H1 (cell line): ENCODE measurements around the gene ITFG2. TPM values are rescaled to one million over a fixed set of nuclear protein-coding genes. Genes with fewer than 3 reads are reported as not detected.

ENCODE experiments used
- CTCF ChIA-PET: fragments of 300-600 bp; sonication (Branson Sonifier 250); formaldehyde crosslinking; loops from one replicate; lab custom pipeline; 2021; ENCODE audit not compliant: partially characterized antibody; lab: Charles Lee
- POLR2A ChIA-PET: fragments of 300-600 bp; sonication (Branson Sonifier 250); formaldehyde crosslinking; loops from one replicate; lab custom pipeline; 2021; ENCODE audit warnings: inconsistent platforms; ENCODE audit not compliant: partially characterized antibody; lab: Charles Lee
- DNase-seq, 2 experiments: peaks; one replicate each; pipeline versions ENCODE4 v3.0.0 to v3.0.0-alpha.2; 2010 to 2022; ENCODE audit warnings: low spot score in 2 of 2, low read depth in 1 of 2, mixed read lengths in 1 of 2
- FAIRE-seq: peaks from 2 replicates; lab custom pipeline; 2011; peaks lifted over from hg19 to GRCh38; lab: Jason Lieb, UNC
- H2AFZ ChIP-seq: 2 replicates; pipeline ENCODE4 v1.8.1; 2012; ENCODE audit warnings: low read length, inconsistent platforms
- H2AK5ac ChIP-seq: 2 replicates; pipeline ENCODE4 v1.6.1; 2013; ENCODE audit warnings: low read depth, low read length
- H2BK120ac ChIP-seq: replicated peaks from 2 replicates; pipeline ENCODE3; 2013; ENCODE audit warnings: low read depth, low read length, inconsistent platforms
- H2BK12ac ChIP-seq: 2 replicates; pipeline ENCODE4 v1.6.1; 2013; ENCODE audit warnings: low read depth, low read length
- H2BK15ac ChIP-seq: 2 replicates; pipeline ENCODE4 v1.6.1; 2013; ENCODE audit warnings: low read length
- H2BK20ac ChIP-seq: 2 replicates; pipeline ENCODE4 v1.6.1; 2013; ENCODE audit warnings: low read length
- H2BK5ac ChIP-seq: 2 replicates; pipeline ENCODE4 v1.6.1; 2013; ENCODE audit warnings: low read depth, low read length
- H3K14ac ChIP-seq: 2 replicates; pipeline ENCODE4 v1.6.1; 2013; ENCODE audit warnings: inconsistent platforms; ENCODE audit not compliant: insufficient read length
- H3K18ac ChIP-seq: 2 replicates; pipeline ENCODE4 v1.6.1; 2013; ENCODE audit warnings: low read length; ENCODE audit errors: extremely low read depth
- H3K23ac ChIP-seq: 2 replicates; pipeline ENCODE4 v1.6.1; 2013; ENCODE audit warnings: inconsistent platforms; ENCODE audit not compliant: insufficient read length
- H3K23me2 ChIP-seq: 2 replicates; pipeline ENCODE4 v1.6.1; 2013; ENCODE audit warnings: low read depth, low read length
- H3K27ac ChIP-seq: 2 replicates; pipeline ENCODE4 v1.6.1; 2011; ENCODE audit warnings: low read depth, low read length, inconsistent platforms
- H3K27me3 ChIP-seq, 4 experiments: replicated peaks in 1 of 4; 1 replicate in 1 of 4; 2 replicates in 3 of 4; pipeline versions ENCODE4 v1.6.1 to v1.8.1; 2011 to 2013; ENCODE audit warnings: low read length in 3 of 4, mild to moderate bottlenecking in 3 of 4, inconsistent platforms in 2 of 4, mixed read lengths in 2 of 4, moderate library complexity in 1 of 4; ENCODE audit not compliant: control insufficient read depth in 3 of 4, insufficient read depth in 3 of 4; ENCODE audit errors: extremely low read depth in 1 of 4
- H3K36me3 ChIP-seq, 4 experiments: 2 replicates each; pipeline versions ENCODE4 v1.6.1 to v1.8.1; 2011 to 2013; ENCODE audit warnings: mild to moderate bottlenecking in 4 of 4, low read length in 3 of 4, moderate library complexity in 2 of 4, control low read depth in 1 of 4, inconsistent platforms in 1 of 4; ENCODE audit not compliant: insufficient read depth in 4 of 4, control insufficient read depth in 2 of 4
- H3K4ac ChIP-seq: replicated peaks from 2 replicates; pipeline ENCODE3; 2013; ENCODE audit warnings: low read length, low read depth, mixed read lengths, inconsistent platforms; ENCODE audit not compliant: insufficient read length
- H3K4me1 ChIP-seq, 4 experiments: replicated peaks in 1 of 4; 1 replicate in 1 of 4; 2 replicates in 3 of 4; pipeline versions ENCODE4 v1.6.1 to v1.8.1; 2011 to 2013; ENCODE audit warnings: low read length in 3 of 4, inconsistent platforms in 2 of 4, mixed read lengths in 1 of 4; ENCODE audit not compliant: insufficient read depth in 4 of 4, control insufficient read depth in 3 of 4
- H3K4me2 ChIP-seq, 2 experiments: 2 replicates each; pipeline versions ENCODE4 v1.6.1 to v1.8.1; 2011 to 2013; ENCODE audit warnings: low read depth in 2 of 2, low read length in 2 of 2, control low read depth in 1 of 2, inconsistent platforms in 1 of 2, mild to moderate bottlenecking in 1 of 2; ENCODE audit not compliant: insufficient read depth in 1 of 2
- H3K4me3 ChIP-seq, 4 experiments: fragments of 200-600, 300-600 bp in 1 of 4; sonication (generic), shearing (Covaris generic), sonication (Bioruptor Twin) in 1 of 4; 2 replicates each; pipeline versions ENCODE4 v1.5.1 to v1.8.1; 2011 to 2016; ENCODE audit warnings: low read length in 4 of 4, low read depth in 3 of 4, control low read depth in 2 of 4, inconsistent platforms in 2 of 4, mild to moderate bottlenecking in 2 of 4, mixed read lengths in 1 of 4, moderate library complexity in 1 of 4; ENCODE audit not compliant: insufficient read depth in 2 of 4; ENCODE audit errors: extremely low read depth in 1 of 4
- H3K56ac ChIP-seq: replicated peaks from 2 replicates; pipeline ENCODE3; 2013; ENCODE audit warnings: low read depth, mild to moderate bottlenecking, mixed read lengths, low read length, inconsistent platforms; ENCODE audit not compliant: insufficient read length
- H3K79me1 ChIP-seq: 2 replicates; pipeline ENCODE4 v1.6.1; 2013; ENCODE audit warnings: low read depth, low read length, control low read depth
- H3K79me2 ChIP-seq, 2 experiments: 2 replicates each; pipeline versions ENCODE4 v1.6.1 to v1.8.1; 2012 to 2013; ENCODE audit warnings: low read length in 2 of 2, mild to moderate bottlenecking in 2 of 2, inconsistent platforms in 1 of 2; ENCODE audit not compliant: insufficient read depth in 2 of 2, control insufficient read depth in 1 of 2
- H3K9ac ChIP-seq, 4 experiments: replicated peaks in 1 of 4; 1 replicate in 1 of 4; 2 replicates in 3 of 4; pipeline versions ENCODE4 v1.6.1 to v1.8.1; 2011 to 2013; ENCODE audit warnings: low read depth in 3 of 4, low read length in 3 of 4, control low read depth in 2 of 4, mild to moderate bottlenecking in 2 of 4, moderate library complexity in 2 of 4, inconsistent platforms in 1 of 4; ENCODE audit errors: extremely low read depth in 1 of 4
- H3K9me3 ChIP-seq, 2 experiments: 2 replicates each; pipeline versions ENCODE4 v1.6.1 to v1.8.1; 2012 to 2013; ENCODE audit warnings: mild to moderate bottlenecking in 2 of 2, moderate library complexity in 2 of 2, control low read depth in 1 of 2, inconsistent platforms in 1 of 2, low read depth in 1 of 2, low read length in 1 of 2, mixed read lengths in 1 of 2; ENCODE audit not compliant: insufficient read depth in 2 of 2
- H4K20me1 ChIP-seq, 2 experiments: replicated peaks in 1 of 2; 2 replicates each; pipeline versions ENCODE3 to v1.8.1; 2011 to 2013; ENCODE audit warnings: inconsistent platforms in 2 of 2, low read length in 2 of 2, mild to moderate bottlenecking in 1 of 2; ENCODE audit not compliant: insufficient read depth in 2 of 2, control insufficient read depth in 1 of 2
- H4K5ac ChIP-seq: 2 replicates; pipeline ENCODE4 v1.6.1; 2013; ENCODE audit warnings: low read length, low read depth, mixed read lengths, inconsistent platforms; ENCODE audit not compliant: insufficient read length
- H4K8ac ChIP-seq: 2 replicates; pipeline ENCODE4 v1.8.0; 2013; ENCODE audit warnings: mild to moderate bottlenecking, moderate library complexity, low read length, inconsistent platforms; ENCODE audit not compliant: insufficient read depth; ENCODE audit errors: extremely low read depth
- H4K91ac ChIP-seq: replicated peaks from 2 replicates; pipeline ENCODE3; 2013; ENCODE audit warnings: low read length, mixed read lengths, inconsistent platforms; ENCODE audit not compliant: insufficient read length
- SP1 ChIP-seq: IDR thresholded peaks from 2 replicates; pipeline ENCODE4 v1.6.1; 2011; ENCODE audit warnings: low read depth, low read length
- WGBS, 2 experiments: shearing (Covaris generic) in 1 of 2; methylation state at CpG; one replicate each; pipeline versions ENCODE4 v1.1.6 to v1.1.7; 2013 to 2015; ENCODE audit warnings: low lambda C conversion rate in 2 of 2, mixed read lengths in 2 of 2, inconsistent platforms in 1 of 2, low coverage in 1 of 2, missing lambda C conversion rate in 1 of 2; ENCODE audit not compliant: insufficient replicate concordance in 2 of 2, insufficient coverage in 1 of 2, insufficient read length in 1 of 2; ENCODE audit errors: extremely low coverage in 1 of 2, missing lambda C conversion rate in 1 of 2; 5-methylcytosine and 5-hydroxymethylcytosine counted together
- polyA plus RNA-seq, 7 experiments: library from polyadenylated mRNA; depleted of rRNA in 3 of 7; stranded (reverse) in 5 of 7; unstranded in 2 of 7; fragments of >200 nt in 5 of 7; fragments of 200-250 nt in 2 of 7; gene quantifications; 1 replicate in 5 of 7; 2 replicates in 1 of 7; 4 replicates in 1 of 7; pipeline versions ENCODE4 v1.2.1 to v1.2.3, GENCODE V29; 2011 to 2013; ENCODE audit warnings: missing spikeins in 2 of 7, mixed read lengths in 2 of 7
- total RNA-seq: library from RNA; stranded (reverse); fragmentation: NEBNext Ultra II Directional; extraction: Animal tissue kit (Norgen Biotek cat#: 25700); gene quantifications from 2 replicates; pipeline ENCODE4 v1.2.1, GENCODE V29; 2021

Gene ITFG2
- total and polyA plus RNA-seq, 2 of the 8 experiments (the other 6 are each of a cell fraction or from before 2014, with no cell fraction given) = 15.0 to 22.9 TPM

- H3K9me3 ChIP-seq = no peaks in the 10 kb centered on the region
- no peak overlapping the region for H3K18ac ChIP-seq
- H2AFZ ChIP-seq = no peak overlapping the region
- ChIA-PET POLR2A (interaction anchor here (0.8 to 3.8 kb wide), 13 partner anchors 11 to 196 kb away, joined by 3 to 31 read pairs (median 5); partner anchors contain the start of genes FOXM1, NRIP2 and RHNO1), CTCF (interaction anchor here (0.7 to 6.5 kb wide), 10 partner anchors 9 to 183 kb away, joined by 3 to 84 read pairs (median 4); partner anchors contain the start of gene NRIP2)
- no peak for FAIRE-seq
- WGBS, 2 experiments = 88% methylated on average over 2 of the region's 2 CpGs; no CpG with 5 or more reads in 1 of the 2 experiments
- H3K27me3 ChIP-seq = no peaks in the 10 kb centered on the region
- H3K9ac ChIP-seq = no peak overlapping the region
- H3K4me2 ChIP-seq = no peak overlapping the region
- H2BK120ac ChIP-seq = no peak overlapping the region
- H4K20me1 ChIP-seq = peaks cover 3 to 6% of the 10 kb centered on the region in 2 experiments
- H3K14ac ChIP-seq = no peak overlapping the region
- no peak overlapping the region for H2BK20ac ChIP-seq
- no peak overlapping the region for H2BK15ac ChIP-seq
- no peak overlapping the region for H3K23ac ChIP-seq
- DNase-seq = no peak
- no peak for TF ChIP-seq SP1
- no peak overlapping the region for H3K4ac ChIP-seq
- no peaks in the 10 kb centered on the region for H3K79me2 ChIP-seq
- no peak overlapping the region for H2BK5ac ChIP-seq
- H4K91ac ChIP-seq = no peak overlapping the region
- no peak overlapping the region for H4K5ac ChIP-seq
- H3K4me3 ChIP-seq = no peak overlapping the region
- no peak overlapping the region for H2AK5ac ChIP-seq
- no peak overlapping the region for H3K56ac ChIP-seq
- no peak overlapping the region for H4K8ac ChIP-seq
- H3K36me3 ChIP-seq = peaks cover 6 to 42% (median 24%) of the 10 kb centered on the region in 4 experiments; a peak in 6 of 8 replicates
- no peaks in the 10 kb centered on the region for H3K79me1 ChIP-seq
- H2BK12ac ChIP-seq = no peak overlapping the region
- H3K4me1 ChIP-seq = peaks cover 0 to 6% (median under 1%) of the 10 kb centered on the region in 4 experiments; a peak in 3 of 7 replicates
- H3K27ac ChIP-seq = no peak overlapping the region
- no peaks in the 10 kb centered on the region for H3K23me2 ChIP-seq
Observed at GRCh38 chr12:2858334-2858733, 45.9 kb downstream of the ITFG2 start.
